ENCODE results near the gene IL5.
A peak's percentile ranks its signal among the peaks of the same experiment; 100 is the strongest.
"Not testable (repeated sequence)": the region's sequence is repeated elsewhere in the genome, so short reads cannot be mapped to it uniquely, and the experiment has no call there.

IL5 gene

GRCh38 chr5:132543472-132544201 is at the start of gene IL5:
TSS of gene IL5 (minus strand) at chr5:132543522. CDS start at chr5:132543478, 44 bp downstream.
- TF ChIP-seq POLR2A (IDR thresholded peaks at IDR 0.05; ENCODE audit: low read depth, low read length): no peak
- no peak for FAIRE-seq
- DNase-seq (ENCODE audit: insufficient read length, low spot score): no peak

GRCh38 chr5:132592521-132592920 is 49.2 kb upstream of the IL5 start:
- FAIRE-seq (no peak), DNase-seq (ENCODE audit: insufficient read length, low spot score) (no peak)
- no peak for TF ChIP-seq POLR2A (IDR thresholded peaks at IDR 0.05; ENCODE audit: low read depth, low read length)

GRCh38 chr5:132591145-132591544 is 47.8 kb upstream of the IL5 start:
- no peak for FAIRE-seq

GRCh38 chr5:132589467-132589866 is 46.1 kb upstream of the IL5 start:
- no peak for FAIRE-seq
- no peak for DNase-seq (ENCODE audit: insufficient read length, low spot score)
- no peak for TF ChIP-seq POLR2A (IDR thresholded peaks at IDR 0.05; ENCODE audit: low read depth, low read length)

More at GRCh38 chr5:132591145-132591544, 47.8 kb upstream of the IL5 start:
- DNase-seq (ENCODE audit: insufficient read length, low spot score): no peak
- no peak for TF ChIP-seq POLR2A (IDR thresholded peaks at IDR 0.05; ENCODE audit: low read depth, low read length)

- DNase-seq (ENCODE audit: insufficient read length, low spot score): no peak
- FAIRE-seq: no peak
- TF ChIP-seq POLR2A (IDR thresholded peaks at IDR 0.05; ENCODE audit: low read depth, low read length): no peak
Observed at GRCh38 chr5:132586063-132586462, 42.7 kb upstream of the IL5 start.

DNA sequence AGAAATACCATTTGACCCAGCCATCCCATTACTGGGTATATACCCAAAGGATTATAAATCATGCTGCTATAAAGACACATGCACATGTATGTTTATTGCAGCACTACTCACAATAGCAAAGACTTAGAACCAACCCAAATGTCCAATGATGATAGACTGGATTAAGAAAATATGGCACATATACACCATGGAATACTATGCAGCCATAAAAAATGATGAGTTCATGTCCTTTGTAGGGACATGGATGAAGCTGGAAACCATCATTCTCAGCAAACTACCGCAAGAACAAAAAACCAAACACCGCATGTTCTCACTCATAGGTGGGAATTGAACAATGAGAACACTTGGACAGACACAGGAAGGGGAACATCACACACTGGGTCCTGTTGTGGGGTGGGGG is 41.2 kb upstream of the IL5 start:
- not testable (repeated sequence) for DNase-seq (ENCODE audit: insufficient read length, low spot score); FAIRE-seq

- FAIRE-seq: no peak
- TF ChIP-seq POLR2A (IDR thresholded peaks at IDR 0.05; ENCODE audit: low read depth, low read length): no peak
- DNase-seq (ENCODE audit: insufficient read length, low spot score): no peak
Observed at GRCh38 chr5:132576123-132576522, 32.8 kb upstream of the IL5 start.

DNA sequence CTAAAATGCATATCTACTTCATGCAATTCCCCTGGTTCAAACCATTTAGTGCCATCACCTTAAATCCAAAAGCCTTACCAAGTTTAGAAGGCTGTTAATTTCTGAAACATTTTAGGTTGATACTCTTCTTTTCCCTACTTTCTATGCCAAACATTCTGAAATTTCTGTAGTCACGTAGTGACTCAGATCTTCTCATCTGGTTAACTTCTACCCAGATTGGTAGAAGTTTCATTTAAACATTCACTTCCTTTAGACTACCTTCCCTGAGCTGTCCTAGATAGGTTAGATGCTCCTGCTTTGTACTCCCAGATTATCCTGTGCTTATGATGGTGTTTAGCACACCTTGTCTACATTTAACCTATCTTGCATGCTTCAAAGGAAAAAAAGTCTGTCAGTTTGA is 23.3 kb upstream of the IL5 start:
- DNase-seq (ENCODE audit: insufficient read length, low spot score): no peak
- no peak for TF ChIP-seq POLR2A (IDR thresholded peaks at IDR 0.05; ENCODE audit: low read depth, low read length)
- no peak for FAIRE-seq

DNA sequence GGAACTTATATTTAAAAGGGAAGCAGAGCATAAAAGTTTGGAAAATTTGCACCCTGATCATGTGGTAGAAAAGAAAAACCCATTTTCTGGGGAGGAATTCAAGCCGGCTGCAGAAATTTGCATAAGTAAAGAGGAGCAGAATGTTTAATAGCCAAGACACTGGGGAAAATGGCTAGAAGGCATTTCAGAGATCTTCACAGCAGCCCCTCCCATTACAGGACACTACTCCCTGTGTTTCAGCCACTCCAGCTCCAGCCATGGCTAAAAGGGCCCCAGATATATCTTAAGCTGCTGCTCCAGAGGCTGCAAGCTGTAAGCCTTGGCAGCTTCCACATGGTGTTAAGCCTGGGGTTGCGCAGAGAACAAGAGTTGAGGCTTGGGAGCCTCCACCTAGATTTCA is 21.2 kb upstream of the IL5 start:
- not testable (repeated sequence) for DNase-seq (ENCODE audit: insufficient read length, low spot score); FAIRE-seq

- FAIRE-seq: no peak
Observed at GRCh38 chr5:132561601-132562000, 18.3 kb upstream of the IL5 start.

DNA sequence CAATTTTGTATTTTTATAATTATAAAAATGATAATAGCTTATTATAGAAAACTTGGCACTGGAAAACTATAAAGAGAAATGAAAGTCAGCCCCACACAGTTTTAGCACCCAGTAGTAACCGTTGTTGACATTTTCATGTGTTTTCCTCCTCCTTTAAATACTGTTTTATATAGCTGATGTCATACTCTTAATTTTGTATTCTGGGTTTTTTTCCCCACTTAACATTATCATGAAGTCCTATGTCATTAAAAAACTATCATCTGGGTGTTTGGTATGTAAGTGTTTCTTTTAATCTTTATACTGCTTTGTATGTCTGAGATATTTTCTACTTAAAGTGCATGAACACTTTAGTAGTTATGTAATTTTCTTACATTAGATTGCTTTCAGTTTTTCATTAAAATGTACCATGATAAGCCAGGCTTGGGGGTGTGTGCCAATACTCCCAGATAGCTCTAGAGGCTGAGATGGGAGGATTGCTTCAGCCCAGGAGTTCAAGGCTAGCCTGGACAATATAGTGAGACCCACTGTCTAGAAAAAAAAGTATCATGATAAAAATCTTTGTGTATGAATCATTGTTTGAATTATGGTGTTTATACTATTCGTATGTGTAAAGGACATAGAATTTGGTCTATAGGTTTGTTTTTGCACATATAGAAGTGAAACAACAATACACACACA is 16.2 kb upstream of the IL5 start:
- FAIRE-seq: no peak
- no peak for TF ChIP-seq POLR2A (IDR thresholded peaks at IDR 0.05; ENCODE audit: low read depth, low read length)
- DNase-seq (ENCODE audit: insufficient read length, low spot score): no peak

More at GRCh38 chr5:132561601-132562000, 18.3 kb upstream of the IL5 start:
- TF ChIP-seq POLR2A (IDR thresholded peaks at IDR 0.05; ENCODE audit: low read depth, low read length): no peak
- no peak for DNase-seq (ENCODE audit: insufficient read length, low spot score)

DNA sequence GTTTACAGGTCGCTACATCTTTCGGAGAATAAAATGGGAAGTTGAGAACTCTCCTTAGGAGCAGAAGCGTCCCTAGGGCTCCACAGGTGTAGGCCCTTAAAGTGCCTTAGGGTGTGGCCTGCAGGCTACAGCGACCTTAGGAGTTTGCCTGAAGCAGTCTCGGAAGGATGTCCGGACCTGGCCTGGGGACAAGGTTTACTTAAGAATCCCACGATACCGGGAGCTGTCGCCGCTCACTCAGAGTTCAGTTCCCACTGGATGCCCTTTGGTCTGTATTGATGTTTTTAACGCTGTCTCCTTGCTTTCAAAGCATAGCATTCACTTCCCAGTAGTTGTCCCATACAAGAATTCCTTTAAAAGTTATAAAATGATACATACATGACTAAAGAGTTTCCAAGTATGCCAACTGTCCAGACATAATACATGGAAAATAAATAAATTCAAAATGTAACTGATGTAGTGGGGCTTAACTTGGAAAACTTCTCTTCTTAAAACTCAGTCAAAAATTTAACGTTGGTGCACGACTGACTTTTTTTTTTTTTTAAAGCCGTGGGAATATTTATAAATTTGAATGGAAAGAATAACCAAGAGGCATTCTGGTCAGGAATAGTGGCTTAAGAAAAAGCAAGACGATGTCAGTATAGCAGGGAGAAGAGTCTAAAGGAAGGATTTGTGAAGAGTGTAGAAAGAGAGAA is 14.3 kb upstream of the IL5 start:
- FAIRE-seq (no peak), DNase-seq (ENCODE audit: insufficient read length, low spot score) (peak; percentile 12)
- TF ChIP-seq POLR2A (IDR thresholded peaks at IDR 0.05; ENCODE audit: low read depth, low read length): no peak

DNA sequence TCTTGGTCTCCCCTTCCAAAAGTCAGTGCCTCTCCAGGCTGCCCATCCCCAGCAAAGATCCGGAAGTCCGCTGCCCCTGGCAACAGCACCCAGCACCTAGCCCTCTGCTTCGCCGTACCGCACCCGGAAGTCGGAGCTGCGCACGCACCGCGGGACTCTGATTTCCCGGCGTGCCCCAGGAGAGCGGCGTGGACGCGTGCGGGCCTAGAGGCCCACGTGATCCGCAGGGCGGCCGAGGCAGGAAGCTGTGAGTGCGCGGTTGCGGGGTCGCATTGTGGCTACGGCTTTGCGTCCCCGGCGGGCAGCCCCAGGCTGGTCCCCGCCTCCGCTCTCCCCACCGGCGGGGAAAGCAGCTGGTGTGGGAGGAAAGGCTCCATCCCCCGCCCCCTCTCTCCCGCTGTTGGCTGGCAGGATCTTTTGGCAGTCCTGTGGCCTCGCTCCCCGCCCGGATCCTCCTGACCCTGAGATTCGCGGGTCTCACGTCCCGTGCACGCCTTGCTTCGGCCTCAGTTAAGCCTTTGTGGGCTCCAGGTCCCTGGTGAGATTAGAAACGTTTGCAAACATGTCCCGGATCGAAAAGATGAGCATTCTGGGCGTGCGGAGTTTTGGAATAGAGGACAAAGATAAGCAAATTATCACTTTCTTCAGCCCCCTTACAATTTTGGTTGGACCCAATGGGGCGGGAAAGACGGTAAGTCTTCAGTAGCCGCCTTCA is 13.6 kb upstream of the IL5 start, which contains the start of gene RAD50:
Gene RAD50 (plus strand): TSS at position 215 of the 715 bp plus-strand sequence. CDS start 348 bp downstream, at position 563.
- peak; percentile 89 for FAIRE-seq
- TF ChIP-seq POLR2A (IDR thresholded peaks at IDR 0.05; ENCODE audit: low read depth, low read length): peak; percentile 94

More for the DNA sequence above, 13.6 kb upstream of the IL5 start, which contains the start of gene RAD50:
- DNase-seq (ENCODE audit: insufficient read length, low spot score): peak; percentile 90
